Activated CD4-positive, alpha-beta T cell treated with anti-CD3 and anti-CD28 coated beads for 24 hours (primary cell): ENCODE results near the gene GALNT9.
"Not testable (repeated sequence)": the region's sequence is repeated elsewhere in the genome, so short reads cannot be mapped to it uniquely, and the experiment has no call there.

Experiments used
- DNase-seq, 2 donors: peaks; one replicate each; pipeline ENCODE4 v3.0.0-alpha.2; 2020; ENCODE audit warnings: low read depth in 2 of 2

Gene GALNT9

GRCh38 chr12:132250707-132251106 lies 78.7 kb downstream of the GALNT9 start:
- DNase-seq: no peak

- no peak for DNase-seq
Measured at GRCh38 chr12:132249689-132250478, 79.5 kb downstream of the GALNT9 start.

GRCh38 chr12:132248453-132249167 lies 80.8 kb downstream of the GALNT9 start:
- no peak for DNase-seq

GRCh38 chr12:132247718-132248452 lies 81.5 kb downstream of the GALNT9 start:
- DNase-seq: no peak

- no peak for DNase-seq
Measured at GRCh38 chr12:132246997-132247717, 82.2 kb downstream of the GALNT9 start.

- no peak for DNase-seq
Measured at GRCh38 chr12:132245521-132246101, 83.8 kb downstream of the GALNT9 start.

GRCh38 chr12:132244724-132245295 lies 84.6 kb downstream of the GALNT9 start:
- no peak for DNase-seq

GRCh38 chr12:132243596-132244310 lies 85.6 kb downstream of the GALNT9 start:
- DNase-seq: no peak

GRCh38 chr12:132243171-132243570 lies 86.2 kb downstream of the GALNT9 start:
- not testable (repeated sequence) for DNase-seq

- not testable (repeated sequence) for DNase-seq
Measured at GRCh38 chr12:132240669-132241007, 88.8 kb downstream of the GALNT9 start.

- DNase-seq: no peak
Measured at GRCh38 chr12:132239796-132240668, 89.4 kb downstream of the GALNT9 start.

- no peak for DNase-seq
Measured at GRCh38 chr12:132239392-132239791, 90.0 kb downstream of the GALNT9 start.

GRCh38 chr12:132238884-132239283 lies 90.5 kb downstream of the GALNT9 start:
- DNase-seq: no peak

- no peak for DNase-seq
Measured at GRCh38 chr12:132238488-132238854, 90.9 kb downstream of the GALNT9 start.

- DNase-seq: no peak
Measured at GRCh38 chr12:132237772-132238487, 91.5 kb downstream of the GALNT9 start.

GRCh38 chr12:132236930-132237771 lies 92.2 kb downstream of the GALNT9 start:
- DNase-seq: no peak

- DNase-seq: no peak
Measured at GRCh38 chr12:132236129-132236929, 93.1 kb downstream of the GALNT9 start.
